ACC112 (cell line): ENCODE measurements around the gene ACSF3.

Source experiments
- H2AFZ ChIP-seq: fragments of 200-600 bp; sonication (generic); one replicate; pipeline ENCODE4 v1.6.0; 2017; ENCODE audit warnings: antibody characterized with exemption, low read length; ENCODE audit not compliant: unreplicated experiment
- H3K27ac ChIP-seq: fragments of 200-600 bp; sonication (generic); 2 replicates; pipeline ENCODE4 v1.5.1; 2014; ENCODE audit warnings: low read depth, mild to moderate bottlenecking, antibody characterized with exemption, low read length, moderate library complexity
- H3K27me3 ChIP-seq: fragments of 200-600 bp; sonication (generic); 2 replicates; pipeline ENCODE4 v1.6.1; 2014; ENCODE audit warnings: mild to moderate bottlenecking, antibody characterized with exemption, low read length, moderate library complexity, mixed read lengths; ENCODE audit not compliant: insufficient read depth
- H3K36me3 ChIP-seq: fragments of 200-600 bp; sonication (generic); 2 replicates; pipeline ENCODE4 v1.6.1; 2016; ENCODE audit warnings: mild to moderate bottlenecking, antibody characterized with exemption, low read length, moderate library complexity, mixed read lengths; ENCODE audit not compliant: insufficient read depth
- H3K4me1 ChIP-seq: fragments of 200-600 bp; sonication (generic); one replicate; pipeline ENCODE4 v1.6.1; 2016; ENCODE audit warnings: low read length, mixed read lengths; ENCODE audit not compliant: insufficient read depth, unreplicated experiment, control insufficient read depth
- H3K4me3 ChIP-seq: fragments of 200-600 bp; sonication (generic); 2 replicates; pipeline ENCODE4 v1.5.1; 2014; ENCODE audit warnings: mild to moderate bottlenecking, low read depth, low read length
- H3K79me2 ChIP-seq: fragments of 200-600 bp; sonication (generic); one replicate; pipeline ENCODE4 v1.6.0; 2016; ENCODE audit warnings: low read length; ENCODE audit not compliant: control insufficient read depth, unreplicated experiment, insufficient read depth

Gene ACSF3

GRCh38 chr16:89096042-89096717 is 2.5 kb downstream of the ACSF3 start:
- Histone ChIP-seq H3K79me2 (peaks cover 38% of the 10 kb centered on the region), H3K4me1 (peaks cover 7% of the 10 kb centered on the region), H3K27me3 (peaks cover 10% of the 10 kb centered on the region; the same call in 1 of the 2 replicates), H2AFZ (no peak overlapping the region), H3K4me3 (no peak overlapping the region), H3K27ac (no peak overlapping the region), H3K36me3 (no peaks in the 10 kb centered on the region)

DNA sequence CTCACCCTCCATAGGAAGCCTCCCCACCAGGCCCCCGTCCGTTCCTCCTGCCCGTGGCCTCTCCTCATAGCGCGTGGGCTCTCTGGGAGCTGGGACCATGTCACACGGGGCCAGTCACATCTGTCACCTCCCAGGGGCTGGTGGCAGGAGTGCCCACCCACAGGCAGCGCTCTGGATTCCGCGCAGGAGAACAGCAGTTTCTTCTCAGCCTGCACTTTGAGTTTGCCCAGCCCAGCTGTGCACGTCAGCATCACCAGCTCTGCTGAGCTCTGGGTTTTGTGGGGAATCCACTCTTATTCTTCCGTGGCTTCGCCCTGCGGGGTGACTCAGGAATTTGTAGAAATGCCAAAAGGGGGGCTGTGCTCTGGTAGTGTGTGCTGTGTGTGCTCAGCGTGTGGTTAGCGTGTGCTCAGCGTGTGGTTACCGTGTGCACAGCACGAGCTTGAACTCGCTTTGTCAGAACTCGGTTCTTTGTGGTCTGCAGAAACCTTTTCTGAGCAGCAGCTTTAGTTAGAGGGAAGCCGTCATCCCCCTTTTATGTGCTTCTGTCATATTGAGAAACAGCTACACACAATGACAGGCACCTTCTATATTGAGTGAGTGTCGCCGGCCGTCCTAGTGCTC is 3.2 kb downstream of the ACSF3 start:
- Histone ChIP-seq H3K4me1 (peaks cover 7% of the 10 kb centered on the region), H3K27me3 (0 out of 2 replicates have a peak, but pooled peaks cover 3% of the 10 kb centered on the region), H2AFZ (no peak overlapping the region), H3K27ac (no peak overlapping the region), H3K36me3 (no peaks in the 10 kb centered on the region), H3K79me2 (peaks cover 38% of the 10 kb centered on the region), H3K4me3 (no peak overlapping the region)

GRCh38 chr16:89097392-89097772 is 3.7 kb downstream of the ACSF3 start:
- Histone ChIP-seq H3K4me3 (no peak overlapping the region), H3K27me3 (no peaks in the 10 kb centered on the region), H3K36me3 (no peaks in the 10 kb centered on the region), H3K4me1 (peaks cover 7% of the 10 kb centered on the region), H3K27ac (no peak overlapping the region), H3K79me2 (peaks cover 38% of the 10 kb centered on the region), H2AFZ (no peak overlapping the region)

DNA sequence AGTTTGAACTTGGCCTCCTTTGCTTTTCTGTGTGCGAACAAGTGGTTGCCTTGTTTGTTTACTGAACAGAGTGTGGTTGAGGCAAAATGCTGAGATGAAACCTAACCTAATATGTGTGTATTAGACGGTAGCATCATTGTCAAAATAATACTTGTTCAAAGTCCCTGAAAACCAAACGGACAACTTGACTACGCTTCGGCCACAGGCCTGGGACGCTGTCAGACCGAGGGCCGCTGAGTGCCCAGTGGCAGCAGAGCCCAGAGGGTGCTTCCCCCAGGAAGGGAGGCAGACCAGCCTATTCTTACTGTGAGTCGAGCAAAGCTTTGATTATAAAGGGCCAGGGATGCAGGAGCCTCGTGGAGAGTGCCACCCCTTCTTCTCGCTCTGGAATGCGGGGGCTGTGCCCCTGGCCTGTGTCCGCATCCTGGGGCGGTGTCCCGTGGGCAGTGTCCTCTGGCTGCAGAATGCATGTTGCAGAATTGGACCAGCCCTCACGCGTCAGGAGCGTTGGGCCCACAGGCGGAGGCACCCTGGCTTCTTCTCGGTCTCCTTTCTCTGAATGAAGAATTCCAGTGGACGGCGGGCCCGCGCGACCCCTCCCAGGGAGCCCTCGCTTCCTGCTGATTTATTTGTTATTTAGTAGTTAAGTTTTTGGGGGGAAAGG is 5.2 kb downstream of the ACSF3 start:
- peaks cover 7% of the 10 kb centered on the region for H3K4me1 ChIP-seq
- H3K4me3 ChIP-seq: no peak overlapping the region

GRCh38 chr16:89099905-89100304 is 6.3 kb downstream of the ACSF3 start:
- H2AFZ ChIP-seq: no peak overlapping the region
- no peaks in the 10 kb centered on the region for H3K27me3 ChIP-seq
- H3K27ac ChIP-seq: no peak overlapping the region
- H3K4me3 ChIP-seq: no peak overlapping the region
- no peaks in the 10 kb centered on the region for H3K36me3 ChIP-seq
- peaks cover 3% of the 10 kb centered on the region for H3K4me1 ChIP-seq
- H3K79me2 ChIP-seq: peaks cover 25% of the 10 kb centered on the region

More for the DNA sequence above, 5.2 kb downstream of the ACSF3 start:
- Histone ChIP-seq H3K27me3 (no peaks in the 10 kb centered on the region), H2AFZ (no peak overlapping the region), H3K79me2 (peaks cover 35% of the 10 kb centered on the region), H3K27ac (no peak overlapping the region), H3K36me3 (no peaks in the 10 kb centered on the region)

GRCh38 chr16:89100601-89101302 is 7.1 kb downstream of the ACSF3 start:
- H3K36me3 ChIP-seq: no peaks in the 10 kb centered on the region
- H3K4me1 ChIP-seq: no peaks in the 10 kb centered on the region
- H3K4me3 ChIP-seq: no peak overlapping the region
- no peaks in the 10 kb centered on the region for H3K27me3 ChIP-seq
- H2AFZ ChIP-seq: no peak overlapping the region
- H3K79me2 ChIP-seq: peaks cover 20% of the 10 kb centered on the region
- H3K27ac ChIP-seq: no peak overlapping the region

- no peaks in the 10 kb centered on the region for H3K27me3 ChIP-seq
- H3K36me3 ChIP-seq: no peaks in the 10 kb centered on the region
- H3K79me2 ChIP-seq: peaks cover 17% of the 10 kb centered on the region
- no peak overlapping the region for H2AFZ ChIP-seq
- H3K27ac ChIP-seq: no peak overlapping the region
- H3K4me1 ChIP-seq: no peaks in the 10 kb centered on the region
- no peak overlapping the region for H3K4me3 ChIP-seq
These were observed 7.8 kb downstream of the ACSF3 start for GRCh38 chr16:89101303-89102040.

GRCh38 chr16:89102041-89102471 is 8.4 kb downstream of the ACSF3 start:
- Histone ChIP-seq H3K79me2 (peaks cover 13% of the 10 kb centered on the region), H3K27ac (no peak overlapping the region), H3K36me3 (no peaks in the 10 kb centered on the region), H3K27me3 (no peaks in the 10 kb centered on the region), H3K4me1 (no peaks in the 10 kb centered on the region), H3K4me3 (no peak overlapping the region), H2AFZ (no peak overlapping the region)

DNA sequence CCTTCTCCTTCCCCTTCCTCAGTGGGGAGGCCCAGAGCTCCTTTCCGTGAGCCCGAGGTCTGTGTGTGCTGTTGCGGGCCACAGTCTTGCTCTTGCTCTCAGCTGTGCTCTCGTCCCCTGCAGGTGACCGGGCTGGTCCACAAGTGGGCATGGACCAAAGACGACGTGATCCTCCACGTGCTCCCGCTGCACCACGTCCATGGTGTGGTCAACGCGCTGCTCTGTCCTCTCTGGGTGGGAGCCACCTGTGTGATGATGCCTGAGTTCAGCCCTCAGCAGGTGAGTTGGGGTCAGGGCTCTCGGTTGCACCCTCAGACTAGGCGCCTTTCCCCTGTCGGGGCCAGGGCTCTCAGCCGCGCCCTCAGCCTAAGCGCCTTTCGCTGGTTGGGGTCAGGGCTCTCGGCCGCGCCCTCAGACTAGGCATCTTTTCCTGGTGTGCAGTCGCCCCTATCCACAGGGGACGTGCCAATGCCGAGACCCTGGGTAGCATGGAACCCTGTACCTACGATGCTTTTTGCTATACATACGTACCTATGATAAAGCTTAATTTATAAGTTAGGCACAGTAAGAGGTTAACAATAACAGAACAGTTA is 8.9 kb downstream of the ACSF3 start:
- Histone ChIP-seq H2AFZ (no peak overlapping the region), H3K27ac (no peak overlapping the region), H3K4me3 (no peak overlapping the region), H3K79me2 (peaks cover 7% of the 10 kb centered on the region), H3K36me3 (no peaks in the 10 kb centered on the region), H3K4me1 (no peaks in the 10 kb centered on the region), H3K27me3 (no peaks in the 10 kb centered on the region)

GRCh38 chr16:89103156-89103555 is 9.5 kb downstream of the ACSF3 start:
- no peaks in the 10 kb centered on the region for H3K27me3 ChIP-seq
- no peaks in the 10 kb centered on the region for H3K4me1 ChIP-seq
- H3K27ac ChIP-seq: no peak overlapping the region
- no peaks in the 10 kb centered on the region for H3K36me3 ChIP-seq
- H3K4me3 ChIP-seq: no peak overlapping the region
- H2AFZ ChIP-seq: no peak overlapping the region
- H3K79me2 ChIP-seq: peaks cover 2% of the 10 kb centered on the region
